A549 (cell line): ENCODE measurements around the gene KCNQ1. TPM values are rescaled to one million over a fixed set of nuclear protein-coding genes. Genes with fewer than 3 reads are reported as not detected.

Source experiments
- ATAC-seq, 2 experiments: fragments of 200-7000 bp in 1 of 2; fragments of >200 bp in 1 of 2; cut with Nextera tagmentation in 1 of 2; cut with Tn5 transposase in 1 of 2; 3 replicates each; pipeline versions ENCODE4 v1.8.0 to v1.9.1; 2018 to 2020; ENCODE audit warnings: mild to moderate bottlenecking in 1 of 2, moderate library complexity in 1 of 2
- CTCF ChIA-PET: fragments of 300-600 bp; sonication (Branson Sonifier 250); formaldehyde crosslinking; extraction: SDS; loops from one replicate; lab custom pipeline; 2021; ENCODE audit warnings: antibody characterized with exemption, inconsistent platforms; lab: Yijun Ruan, JAX
- POLR2A ChIA-PET: fragments of 350-600 bp; formaldehyde crosslinking; extraction: SDS; loops from one replicate; lab custom pipeline; 2021; ENCODE audit warnings: antibody characterized with exemption, inconsistent platforms; lab: Yijun Ruan, JAX
- DNase-seq, 2 experiments: peaks; one replicate each; pipeline versions ENCODE4 v3.0.0 to v3.0.0-alpha.2; 2011 to 2016; ENCODE audit warnings: low read depth in 1 of 2, low spot score in 1 of 2
- FAIRE-seq: peaks from 2 replicates; lab custom pipeline; 2011; peaks lifted over from hg19 to GRCh38; lab: Jason Lieb, UNC
- H3K27ac ChIP-seq, 2 experiments: fragments of >200 bp; sonication (Bioruptor Twin); formaldehyde crosslinking; 3 replicates each; pipeline ENCODE4 v1.5.1; 2016 to 2017
- H3K4me1 ChIP-seq: fragments of >200 bp; sonication (Bioruptor Twin); formaldehyde crosslinking; 3 replicates; pipeline ENCODE4 v1.6.1; 2016
- H3K4me2 ChIP-seq: fragments of >200 bp; sonication (Bioruptor Twin); formaldehyde crosslinking; 3 replicates; pipeline ENCODE4 v1.6.1; 2016
- H3K4me3 ChIP-seq: fragments of >200 bp; sonication (Bioruptor Twin); formaldehyde crosslinking; 3 replicates; pipeline ENCODE4 v1.5.1; 2016
- H3K9me3 ChIP-seq: fragments of >200 bp; sonication (Bioruptor Twin); formaldehyde crosslinking; 3 replicates; pipeline ENCODE4 v1.6.1; 2016
- CEBPB ChIP-seq, 2 experiments: fragments of >200 bp in 1 of 2; sonication (Bioruptor Twin) in 1 of 2; formaldehyde crosslinking in 1 of 2; IDR thresholded peaks; 2 replicates each; pipeline ENCODE4 v1.6.1; 2012 to 2016
- CHD2 ChIP-seq: fragments of 150-350 bp; IDR thresholded peaks from 2 replicates; pipeline ENCODE4 v1.6.1; 2014; ENCODE audit warnings: low read length; ENCODE audit not compliant: partially characterized antibody
- CHD4 ChIP-seq: fragments of 200-600 bp; sonication (generic); IDR thresholded peaks from 2 replicates; pipeline ENCODE4 v1.6.1; 2016; ENCODE audit warnings: antibody characterized with exemption, mild to moderate bottlenecking, borderline replicate concordance
- CTCF ChIP-seq: fragments of >200 bp; sonication (Bioruptor Twin); formaldehyde crosslinking; IDR thresholded peaks from 3 replicates; pipeline ENCODE4 v1.5.1; 2016
- EHMT2 ChIP-seq: fragments of 200-600 bp; sonication (generic); IDR thresholded peaks from 2 replicates; pipeline ENCODE4 v1.6.1; 2016; ENCODE audit warnings: antibody characterized with exemption, low read depth, mild to moderate bottlenecking, moderate library complexity
- FOXS1 ChIP-seq: fragments of 250-450 bp; sonication (Bioruptor Pico); IDR thresholded peaks from 2 replicates; pipeline ENCODE4 v1.5.0; 2020; ENCODE audit warnings: mild to moderate bottlenecking, moderate library complexity
- GATA3 ChIP-seq: IDR thresholded peaks from 2 replicates; pipeline ENCODE4 v1.6.1; 2012; ENCODE audit warnings: borderline replicate concordance
- HDAC2 ChIP-seq: fragments of 200-600 bp; sonication (generic); IDR thresholded peaks from 2 replicates; pipeline ENCODE4 v1.6.1; 2016
- HES2 ChIP-seq: fragments of >200 bp; sonication (Bioruptor Twin); formaldehyde crosslinking; IDR thresholded peaks from 2 replicates; pipeline ENCODE4 v1.6.1; 2016
- HEYL ChIP-seq: fragments of 250-450 bp; sonication (Bioruptor Pico); IDR thresholded peaks from 2 replicates; pipeline ENCODE4 v1.8.0; 2021; ENCODE audit warnings: mild to moderate bottlenecking, moderate library complexity
- HOXA7 ChIP-seq: fragments of 250-450 bp; sonication (Bioruptor Pico); IDR thresholded peaks from 2 replicates; pipeline ENCODE4 v1.5.0; 2020; ENCODE audit warnings: mild to moderate bottlenecking, moderate library complexity
- HOXB13 ChIP-seq: fragments of 250-450 bp; sonication (Bioruptor Pico); IDR thresholded peaks from 2 replicates; pipeline ENCODE4 v1.5.0; 2020; ENCODE audit warnings: low read depth, mild to moderate bottlenecking, moderate library complexity
- JUNB ChIP-seq: fragments of >200 bp; sonication (Bioruptor Twin); formaldehyde crosslinking; IDR thresholded peaks from 2 replicates; pipeline ENCODE4 v1.6.1; 2016
- KDM1A ChIP-seq: fragments of 200-600 bp; sonication (generic); IDR thresholded peaks from 2 replicates; pipeline ENCODE4 v1.6.1; 2016; ENCODE audit warnings: low read depth, mild to moderate bottlenecking
- MAX ChIP-seq: IDR thresholded peaks from 2 replicates; pipeline ENCODE4 v1.6.1; 2012
- MAZ ChIP-seq: fragments of 150-350 bp; IDR thresholded peaks from 2 replicates; pipeline ENCODE4 v1.6.1; 2014; ENCODE audit warnings: antibody characterized with exemption, low read depth, low read length, borderline replicate concordance
- MYC ChIP-seq: IDR thresholded peaks from 2 replicates; pipeline ENCODE4 v1.6.1; 2012; ENCODE audit warnings: mild to moderate bottlenecking, inconsistent platforms, low read length, improper control_type of control experiment, borderline replicate concordance
- NPAS2 ChIP-seq: fragments of 250-450 bp; sonication (Bioruptor Pico); IDR thresholded peaks from 2 replicates; pipeline ENCODE4 v1.8.0; 2022; ENCODE audit warnings: mild to moderate bottlenecking, moderate library complexity, borderline replicate concordance
- NR3C1 ChIP-seq: fragments of >200 bp; sonication (Bioruptor Twin); formaldehyde crosslinking; IDR thresholded peaks from 3 replicates; pipeline ENCODE4 v1.6.1; 2017
- PHF8 ChIP-seq: fragments of 200-600 bp; sonication (generic); IDR thresholded peaks from 2 replicates; pipeline ENCODE4 v1.6.1; 2016; ENCODE audit warnings: low read depth, mild to moderate bottlenecking, antibody characterized with exemption, moderate library complexity, borderline replicate concordance
- RAD21 ChIP-seq, 2 experiments: fragments of >200 bp in 1 of 2; sonication (Bioruptor Twin) in 1 of 2; formaldehyde crosslinking in 1 of 2; IDR thresholded peaks in 1 of 2; conservative IDR thresholded peaks in 1 of 2; 2 replicates in 1 of 2; 3 replicates in 1 of 2; pipeline ENCODE4 v1.6.1; 2012 to 2018; ENCODE audit warnings: inconsistent platforms in 1 of 2
- RARB ChIP-seq: fragments of 250-450 bp; sonication (Bioruptor Pico); IDR thresholded peaks from 2 replicates; pipeline ENCODE4 v1.8.0; 2021; ENCODE audit warnings: mild to moderate bottlenecking, moderate library complexity
- RCOR1 ChIP-seq: fragments of 150-350 bp; IDR thresholded peaks from 2 replicates; pipeline ENCODE4 v1.6.1; 2014; ENCODE audit warnings: antibody characterized with exemption, low read length, low read depth
- RFX5 ChIP-seq: fragments of 450-650 bp; IDR thresholded peaks from 2 replicates; pipeline ENCODE4 v1.7.1; 2014; ENCODE audit warnings: antibody characterized with exemption, mild to moderate bottlenecking, moderate library complexity
- ZNF302 ChIP-seq: fragments of 250-450 bp; sonication (Bioruptor Pico); IDR thresholded peaks from 2 replicates; pipeline ENCODE4 v1.9.0; 2021; ENCODE audit warnings: inconsistent platforms, mild to moderate bottlenecking, moderate library complexity
- ZSCAN20 ChIP-seq: fragments of 250-450 bp; sonication (Bioruptor Pico); IDR thresholded peaks from 2 replicates; pipeline ENCODE4 v1.8.0; 2022; ENCODE audit warnings: mild to moderate bottlenecking, moderate library complexity
- WGBS: methylation state at CpG from one replicate; pipeline ENCODE4 v1.1.6; 2017; ENCODE audit errors: missing lambda C conversion rate; 5-methylcytosine and 5-hydroxymethylcytosine counted together
- polyA plus RNA-seq, 4 experiments: library from polyadenylated mRNA; depleted of rRNA in 3 of 4; stranded (reverse); fragments of >200 nt; fragmentation: RNase III in 1 of 4; extraction: RNeasy Plus Mini Kit Qiagen cat#74134 plus additional on column Dnase treatment in 1 of 4; gene quantifications; 2 replicates in 3 of 4; 3 replicates in 1 of 4; pipeline ENCODE4 v1.2.3, GENCODE V29; 2011 to 2017
- TF ChIP-seq, protein P1 (sequence below): fragments of 150-350 bp; IDR thresholded peaks from 2 replicates; pipeline ENCODE4 v1.6.1; 2014; ENCODE audit warnings: low read depth, mild to moderate bottlenecking, low read length
- TF ChIP-seq, protein P2 (sequence below): fragments of 250-450 bp; sonication (Bioruptor Pico); IDR thresholded peaks from 2 replicates; pipeline ENCODE4 v1.5.0; 2021; ENCODE audit warnings: mild to moderate bottlenecking, moderate library complexity, borderline replicate concordance
- TF ChIP-seq, protein P3 (sequence below): fragments of 450-650 bp; IDR thresholded peaks from 2 replicates; pipeline ENCODE4 v1.6.1; 2014; ENCODE audit warnings: antibody characterized with exemption

Gene KCNQ1
- polyA plus RNA-seq, 2 of the 4 experiments (the other 2 are of a cell fraction) = 0.14 to 0.17 TPM

DNA sequence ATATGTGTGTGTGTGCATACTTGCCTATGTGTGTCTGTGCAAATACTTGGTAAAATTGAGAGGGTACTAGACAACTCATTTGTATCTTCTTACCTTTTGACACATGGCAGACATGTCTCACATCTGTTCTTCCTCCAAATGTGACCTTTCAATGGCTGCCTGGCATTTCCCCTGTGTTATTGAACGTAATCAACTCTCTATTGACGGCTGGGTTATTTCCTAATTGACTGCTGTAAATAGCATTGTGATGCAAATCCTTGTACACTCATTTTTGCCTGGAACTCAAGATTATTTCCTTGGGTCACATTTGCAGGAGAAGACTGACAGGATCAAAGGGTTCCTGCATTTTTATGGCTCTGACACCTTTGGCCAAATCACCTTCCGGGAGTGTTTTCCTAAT, 37.4 kb downstream of the KCNQ1 start:
- CTCF ChIA-PET = no interaction called here
- no peak for DNase-seq
- Histone ChIP-seq H3K9me3 (peaks cover 29% of the 10 kb centered on the region), H3K27ac (no peak overlapping the region), H3K4me2 (no peak overlapping the region), H3K4me3 (no peak overlapping the region), H3K4me1 (no peaks in the 10 kb centered on the region)
- 3% methylated on average over 3 of the region's 3 CpGs for WGBS
- TF ChIP-seq MAX = no peak
- TF ChIP-seq NPAS2 = no peak
- TF ChIP-seq CHD4 = no peak
- no peak for TF ChIP-seq ZNF302 (CRISPR knock-in tag)
- no peak for TF ChIP-seq ZSCAN20 (CRISPR knock-in tag)
- TF ChIP-seq MYC = no peak
- no peak for TF ChIP-seq RARB (CRISPR knock-in tag)
- no peak for TF ChIP-seq PHF8
- TF ChIP-seq HDAC2 = no peak
- TF ChIP-seq HES2 = no peak
- TF ChIP-seq, protein P1, sequence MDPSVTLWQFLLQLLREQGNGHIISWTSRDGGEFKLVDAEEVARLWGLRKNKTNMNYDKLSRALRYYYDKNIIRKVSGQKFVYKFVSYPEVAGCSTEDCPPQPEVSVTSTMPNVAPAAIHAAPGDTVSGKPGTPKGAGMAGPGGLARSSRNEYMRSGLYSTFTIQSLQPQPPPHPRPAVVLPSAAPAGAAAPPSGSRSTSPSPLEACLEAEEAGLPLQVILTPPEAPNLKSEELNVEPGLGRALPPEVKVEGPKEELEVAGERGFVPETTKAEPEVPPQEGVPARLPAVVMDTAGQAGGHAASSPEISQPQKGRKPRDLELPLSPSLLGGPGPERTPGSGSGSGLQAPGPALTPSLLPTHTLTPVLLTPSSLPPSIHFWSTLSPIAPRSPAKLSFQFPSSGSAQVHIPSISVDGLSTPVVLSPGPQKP = no peak
- no peak for TF ChIP-seq NR3C1
- no peak for TF ChIP-seq RAD21 (conservative IDR thresholded peaks at IDR 0.05 in 1 of 2, IDR thresholded peaks at IDR 0.05 in 1 of 2)
- TF ChIP-seq, protein P2, sequence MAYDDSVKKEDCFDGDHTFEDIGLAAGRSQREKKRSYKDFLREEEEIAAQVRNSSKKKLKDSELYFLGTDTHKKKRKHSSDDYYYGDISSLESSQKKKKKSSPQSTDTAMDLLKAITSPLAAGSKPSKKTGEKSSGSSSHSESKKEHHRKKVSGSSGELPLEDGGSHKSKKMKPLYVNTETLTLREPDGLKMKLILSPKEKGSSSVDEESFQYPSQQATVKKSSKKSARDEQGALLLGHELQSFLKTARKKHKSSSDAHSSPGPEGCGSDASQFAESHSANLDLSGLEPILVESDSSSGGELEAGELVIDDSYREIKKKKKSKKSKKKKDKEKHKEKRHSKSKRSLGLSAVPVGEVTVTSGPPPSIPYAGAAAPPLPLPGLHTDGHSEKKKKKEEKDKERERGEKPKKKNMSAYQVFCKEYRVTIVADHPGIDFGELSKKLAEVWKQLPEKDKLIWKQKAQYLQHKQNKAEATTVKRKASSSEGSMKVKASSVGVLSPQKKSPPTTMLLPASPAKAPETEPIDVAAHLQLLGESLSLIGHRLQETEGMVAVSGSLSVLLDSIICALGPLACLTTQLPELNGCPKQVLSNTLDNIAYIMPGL (CRISPR knock-in tag) = no peak
- TF ChIP-seq HOXA7 (CRISPR knock-in tag) = no peak
- no peak for TF ChIP-seq RCOR1
- TF ChIP-seq CEBPB (IDR thresholded peaks at IDR 0.05) = no peak
- TF ChIP-seq, protein P3, sequence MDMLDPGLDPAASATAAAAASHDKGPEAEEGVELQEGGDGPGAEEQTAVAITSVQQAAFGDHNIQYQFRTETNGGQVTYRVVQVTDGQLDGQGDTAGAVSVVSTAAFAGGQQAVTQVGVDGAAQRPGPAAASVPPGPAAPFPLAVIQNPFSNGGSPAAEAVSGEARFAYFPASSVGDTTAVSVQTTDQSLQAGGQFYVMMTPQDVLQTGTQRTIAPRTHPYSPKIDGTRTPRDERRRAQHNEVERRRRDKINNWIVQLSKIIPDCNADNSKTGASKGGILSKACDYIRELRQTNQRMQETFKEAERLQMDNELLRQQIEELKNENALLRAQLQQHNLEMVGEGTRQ = no peak
- no peak for TF ChIP-seq HEYL (CRISPR knock-in tag)
- no peak for ATAC-seq
- POLR2A ChIA-PET = no interaction called here
- FAIRE-seq = no peak

GRCh38 chr11:2482745-2483144, 37.9 kb downstream of the KCNQ1 start:
- CTCF ChIA-PET = interaction anchor here (1.0 kb wide), 1 partner anchor 26 kb away, joined by 3 read pairs; no protein-coding TSS in a partner anchor
- no peak for ATAC-seq
- Histone ChIP-seq H3K4me3 (no peak overlapping the region), H3K4me2 (no peak overlapping the region), H3K4me1 (no peaks in the 10 kb centered on the region), H3K27ac (no peak overlapping the region), H3K9me3 (peaks cover 33% of the 10 kb centered on the region)
- POLR2A ChIA-PET = no interaction called here
- TF ChIP-seq FOXS1 (no peak), ZSCAN20 (CRISPR knock-in tag) (no peak), MAX (no peak), CTCF (no peak), KDM1A (no peak), GATA3 (no peak), JUNB (no peak), MAZ (no peak), CHD2 (no peak), ZNF302 (CRISPR knock-in tag) (no peak), HOXB13 (no peak), RFX5 (no peak), EHMT2 (no peak)
- TF ChIP-seq, protein P3 = no peak
- no peak for FAIRE-seq
- no peak for DNase-seq
- 14% methylated on average over 5 of the region's 5 CpGs for WGBS
